HCT116 (cell line): ENCODE data around the gene PCDH15.

Source experiments
- EGR1 ChIP-seq: IDR thresholded peaks from 2 replicates; pipeline ENCODE4 v1.6.1; 2012; ENCODE audit warnings: low read depth
- EZH2 ChIP-seq: fragments of 200-600 bp; sonication (generic); IDR thresholded peaks from 2 replicates; pipeline ENCODE4 v1.6.1; 2017; ENCODE audit warnings: antibody characterized with exemption, mixed run types
- EZH2phosphoT487 ChIP-seq: fragments of 200-600 bp; IDR thresholded peaks from 2 replicates; pipeline ENCODE4 v1.6.1; 2018; ENCODE audit warnings: antibody characterized with exemption, borderline replicate concordance
- POLR2A ChIP-seq: IDR thresholded peaks from 2 replicates; pipeline ENCODE4 v1.7.0; 2011; ENCODE audit warnings: borderline replicate concordance; ENCODE audit not compliant: insufficient read depth, insufficient read length; ENCODE audit errors: extremely low read depth
- POLR2AphosphoS5 ChIP-seq: IDR thresholded peaks from 2 replicates; pipeline ENCODE4 v1.6.1; 2011; ENCODE audit warnings: mild to moderate bottlenecking, low read depth, low read length, moderate library complexity
- RAD21 ChIP-seq: IDR thresholded peaks from 2 replicates; pipeline ENCODE4 v1.6.1; 2012; ENCODE audit warnings: low read depth, mild to moderate bottlenecking
- SIN3A ChIP-seq: IDR thresholded peaks from 2 replicates; pipeline ENCODE4 v1.6.1; 2012; ENCODE audit warnings: low read depth
- TF ChIP-seq, protein P1 (sequence below): IDR thresholded peaks from 2 replicates; pipeline ENCODE4 v1.6.1; 2012; ENCODE audit warnings: low read depth
- TF ChIP-seq, protein P2 (sequence below), 3 experiments: fragments of 200-600 bp in 1 of 3; sonication (generic) in 1 of 3; IDR thresholded peaks in 2 of 3; conservative IDR thresholded peaks in 1 of 3; 2 replicates each; pipeline ENCODE4 v1.5.1; 2012 to 2017; ENCODE audit warnings: low read depth in 2 of 3, low read length in 2 of 3, antibody characterized with exemption in 1 of 3, borderline replicate concordance in 1 of 3, control low read depth in 1 of 3, mild to moderate bottlenecking in 1 of 3, mixed read lengths in 1 of 3, mixed run types in 1 of 3, moderate library complexity in 1 of 3; ENCODE audit not compliant: insufficient read depth in 1 of 3

DNA sequence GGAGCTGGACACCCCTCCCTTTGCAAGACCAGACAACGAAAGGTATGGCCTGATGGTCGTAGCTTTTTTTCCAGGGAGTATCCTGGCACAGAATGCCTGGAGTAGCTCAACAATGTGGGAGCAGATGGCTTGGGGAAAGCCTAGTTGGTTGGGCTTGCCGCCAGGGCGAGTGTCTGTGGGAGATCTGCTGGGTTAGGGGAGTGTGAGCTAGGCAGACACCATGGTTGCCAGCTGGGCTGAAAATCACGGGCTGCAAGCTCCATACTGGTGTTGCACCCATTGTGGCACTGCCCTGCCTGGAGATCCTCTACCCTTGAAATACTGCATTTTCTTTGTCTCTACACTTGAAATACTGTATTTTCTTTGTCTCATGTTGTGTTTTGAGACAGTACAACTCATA lies 538.3 kb downstream of the PCDH15 start:
- TF ChIP-seq RAD21, result no peak
- no peak for TF ChIP-seq POLR2A
- no peak for TF ChIP-seq EGR1
- TF ChIP-seq, protein P1, sequence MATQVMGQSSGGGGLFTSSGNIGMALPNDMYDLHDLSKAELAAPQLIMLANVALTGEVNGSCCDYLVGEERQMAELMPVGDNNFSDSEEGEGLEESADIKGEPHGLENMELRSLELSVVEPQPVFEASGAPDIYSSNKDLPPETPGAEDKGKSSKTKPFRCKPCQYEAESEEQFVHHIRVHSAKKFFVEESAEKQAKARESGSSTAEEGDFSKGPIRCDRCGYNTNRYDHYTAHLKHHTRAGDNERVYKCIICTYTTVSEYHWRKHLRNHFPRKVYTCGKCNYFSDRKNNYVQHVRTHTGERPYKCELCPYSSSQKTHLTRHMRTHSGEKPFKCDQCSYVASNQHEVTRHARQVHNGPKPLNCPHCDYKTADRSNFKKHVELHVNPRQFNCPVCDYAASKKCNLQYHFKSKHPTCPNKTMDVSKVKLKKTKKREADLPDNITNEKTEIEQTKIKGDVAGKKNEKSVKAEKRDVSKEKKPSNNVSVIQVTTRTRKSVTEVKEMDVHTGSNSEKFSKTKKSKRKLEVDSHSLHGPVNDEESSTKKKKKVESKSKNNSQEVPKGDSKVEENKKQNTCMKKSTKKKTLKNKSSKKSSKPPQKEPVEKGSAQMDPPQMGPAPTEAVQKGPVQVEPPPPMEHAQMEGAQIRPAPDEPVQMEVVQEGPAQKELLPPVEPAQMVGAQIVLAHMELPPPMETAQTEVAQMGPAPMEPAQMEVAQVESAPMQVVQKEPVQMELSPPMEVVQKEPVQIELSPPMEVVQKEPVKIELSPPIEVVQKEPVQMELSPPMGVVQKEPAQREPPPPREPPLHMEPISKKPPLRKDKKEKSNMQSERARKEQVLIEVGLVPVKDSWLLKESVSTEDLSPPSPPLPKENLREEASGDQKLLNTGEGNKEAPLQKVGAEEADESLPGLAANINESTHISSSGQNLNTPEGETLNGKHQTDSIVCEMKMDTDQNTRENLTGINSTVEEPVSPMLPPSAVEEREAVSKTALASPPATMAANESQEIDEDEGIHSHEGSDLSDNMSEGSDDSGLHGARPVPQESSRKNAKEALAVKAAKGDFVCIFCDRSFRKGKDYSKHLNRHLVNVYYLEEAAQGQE, result no peak
- TF ChIP-seq, protein P2, sequence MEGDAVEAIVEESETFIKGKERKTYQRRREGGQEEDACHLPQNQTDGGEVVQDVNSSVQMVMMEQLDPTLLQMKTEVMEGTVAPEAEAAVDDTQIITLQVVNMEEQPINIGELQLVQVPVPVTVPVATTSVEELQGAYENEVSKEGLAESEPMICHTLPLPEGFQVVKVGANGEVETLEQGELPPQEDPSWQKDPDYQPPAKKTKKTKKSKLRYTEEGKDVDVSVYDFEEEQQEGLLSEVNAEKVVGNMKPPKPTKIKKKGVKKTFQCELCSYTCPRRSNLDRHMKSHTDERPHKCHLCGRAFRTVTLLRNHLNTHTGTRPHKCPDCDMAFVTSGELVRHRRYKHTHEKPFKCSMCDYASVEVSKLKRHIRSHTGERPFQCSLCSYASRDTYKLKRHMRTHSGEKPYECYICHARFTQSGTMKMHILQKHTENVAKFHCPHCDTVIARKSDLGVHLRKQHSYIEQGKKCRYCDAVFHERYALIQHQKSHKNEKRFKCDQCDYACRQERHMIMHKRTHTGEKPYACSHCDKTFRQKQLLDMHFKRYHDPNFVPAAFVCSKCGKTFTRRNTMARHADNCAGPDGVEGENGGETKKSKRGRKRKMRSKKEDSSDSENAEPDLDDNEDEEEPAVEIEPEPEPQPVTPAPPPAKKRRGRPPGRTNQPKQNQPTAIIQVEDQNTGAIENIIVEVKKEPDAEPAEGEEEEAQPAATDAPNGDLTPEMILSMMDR (IDR thresholded peaks at IDR 0.05 in 2 of 3, conservative IDR thresholded peaks at IDR 0.05 in 1 of 3; ENCODE audit: borderline replicate concordance in 1 of 3, insufficient read depth in 1 of 3, low read depth in 2 of 3, low read length in 2 of 3), result no peak
- no peak for TF ChIP-seq EZH2phosphoT487
- no peak for TF ChIP-seq SIN3A
- no peak for TF ChIP-seq POLR2AphosphoS5
- no peak for TF ChIP-seq EZH2
